RWPE1 (cell line): ENCODE measurements around the gene KCNB1.

ENCODE experiments used
- CTCF ChIA-PET: fragments of 350-600 bp; sonication (Branson Sonifier 250); formaldehyde crosslinking; extraction: SDS; loops from one replicate; lab custom pipeline; 2021; lab: Yijun Ruan, JAX
- POLR2A ChIA-PET: fragments of 400-600 bp; formaldehyde crosslinking; extraction: SDS; loops from one replicate; lab custom pipeline; 2020; ENCODE audit warnings: antibody characterized with exemption; ENCODE audit not compliant: low non-redundant PET; lab: Yijun Ruan, JAX
- DNase-seq: peaks from one replicate; pipeline ENCODE4 v3.0.0; 2012; ENCODE audit warnings: low spot score
- H3K27ac ChIP-seq: fragments of 450-650 bp; 2 replicates; pipeline ENCODE4 v1.5.1; 2017
- TF ChIP-seq, protein P1 (sequence below): fragments of 450-650 bp; conservative IDR thresholded peaks from 2 replicates; pipeline ENCODE4 v1.5.1; 2017; ENCODE audit warnings: low read depth, mild to moderate bottlenecking

Gene KCNB1

GRCh38 chr20:49343246-49343645 is 139.2 kb downstream of the KCNB1 start:
- POLR2A ChIA-PET: no interaction called here

DNA sequence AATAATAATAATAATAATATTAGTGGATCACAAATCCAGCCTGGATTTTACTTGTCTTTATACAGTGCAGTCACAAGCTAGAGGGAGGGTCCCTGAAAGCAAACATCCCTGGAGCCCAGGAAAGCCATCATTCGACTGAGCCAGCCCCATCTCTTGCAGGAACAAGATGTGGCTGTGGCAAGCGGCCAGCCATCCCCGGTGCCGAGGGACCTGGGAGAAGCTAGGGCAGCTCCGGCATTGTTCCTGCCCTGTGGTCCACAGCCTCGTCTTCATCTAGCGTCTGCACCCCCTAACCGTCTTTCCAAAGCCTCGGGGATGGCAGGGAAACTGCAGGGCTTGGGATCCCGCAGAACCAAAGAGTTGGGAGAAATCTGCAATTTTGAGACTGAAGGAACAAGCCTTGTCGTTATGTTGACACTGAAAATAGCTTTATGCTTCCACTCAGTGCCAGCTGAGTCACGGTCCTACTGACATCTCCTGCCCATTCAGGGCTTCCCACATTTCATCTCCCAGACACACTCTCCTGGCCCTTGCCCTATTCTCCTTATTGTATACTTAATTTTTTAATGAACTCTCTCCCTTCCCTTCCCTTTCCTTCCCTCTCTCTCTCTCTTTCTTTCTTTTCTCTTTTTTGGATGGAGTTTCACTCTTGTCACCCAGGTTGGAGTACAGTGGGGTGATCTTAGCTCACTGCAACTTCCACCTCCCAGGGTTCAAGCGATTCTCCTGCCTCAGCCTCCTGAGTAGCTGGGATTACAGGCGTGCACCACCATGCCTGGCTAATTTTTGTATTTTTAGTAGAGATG is 142.1 kb downstream of the KCNB1 start:
- H3K27ac ChIP-seq: peak overlapping the region; percentile 51
- POLR2A ChIA-PET: no interaction called here
- TF ChIP-seq, protein P1, sequence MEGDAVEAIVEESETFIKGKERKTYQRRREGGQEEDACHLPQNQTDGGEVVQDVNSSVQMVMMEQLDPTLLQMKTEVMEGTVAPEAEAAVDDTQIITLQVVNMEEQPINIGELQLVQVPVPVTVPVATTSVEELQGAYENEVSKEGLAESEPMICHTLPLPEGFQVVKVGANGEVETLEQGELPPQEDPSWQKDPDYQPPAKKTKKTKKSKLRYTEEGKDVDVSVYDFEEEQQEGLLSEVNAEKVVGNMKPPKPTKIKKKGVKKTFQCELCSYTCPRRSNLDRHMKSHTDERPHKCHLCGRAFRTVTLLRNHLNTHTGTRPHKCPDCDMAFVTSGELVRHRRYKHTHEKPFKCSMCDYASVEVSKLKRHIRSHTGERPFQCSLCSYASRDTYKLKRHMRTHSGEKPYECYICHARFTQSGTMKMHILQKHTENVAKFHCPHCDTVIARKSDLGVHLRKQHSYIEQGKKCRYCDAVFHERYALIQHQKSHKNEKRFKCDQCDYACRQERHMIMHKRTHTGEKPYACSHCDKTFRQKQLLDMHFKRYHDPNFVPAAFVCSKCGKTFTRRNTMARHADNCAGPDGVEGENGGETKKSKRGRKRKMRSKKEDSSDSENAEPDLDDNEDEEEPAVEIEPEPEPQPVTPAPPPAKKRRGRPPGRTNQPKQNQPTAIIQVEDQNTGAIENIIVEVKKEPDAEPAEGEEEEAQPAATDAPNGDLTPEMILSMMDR: no peak
- CTCF ChIA-PET: interaction anchor here (0.6 to 8.3 kb wide), 5 partner anchors 106 to 620 kb away, joined by 3 to 120 read pairs (median 4); no protein-coding TSS in a partner anchor
- no peak for DNase-seq

More at GRCh38 chr20:49343246-49343645, 139.2 kb downstream of the KCNB1 start:
- CTCF ChIA-PET: interaction anchor here (4.0 kb wide), 1 partner anchor 141 kb away, joined by 37 read pairs; no protein-coding TSS in a partner anchor
- H3K27ac ChIP-seq: peak overlapping the region; percentile 97
- peak; percentile 72 for DNase-seq
- TF ChIP-seq, protein P1: no peak

- no peak overlapping the region for H3K27ac ChIP-seq
- TF ChIP-seq, protein P1: no peak
- POLR2A ChIA-PET: no interaction called here
- DNase-seq: no peak
- CTCF ChIA-PET: interaction anchor here (0.7 to 8.3 kb wide), 4 partner anchors 58 to 194 kb away, joined by 3 to 120 read pairs (median 5); no protein-coding TSS in a partner anchor
Observed at GRCh38 chr20:49339123-49339522, 143.3 kb downstream of the KCNB1 start.

GRCh38 chr20:49338061-49338460 is 144.4 kb downstream of the KCNB1 start:
- TF ChIP-seq, protein P1: no peak
- DNase-seq: no peak
- H3K27ac ChIP-seq: no peak overlapping the region
- POLR2A ChIA-PET: no interaction called here
- CTCF ChIA-PET: interaction anchor here (1.5 to 8.3 kb wide), 2 partner anchors 147 to 196 kb away, joined by 3 to 120 read pairs; no protein-coding TSS in a partner anchor

DNA sequence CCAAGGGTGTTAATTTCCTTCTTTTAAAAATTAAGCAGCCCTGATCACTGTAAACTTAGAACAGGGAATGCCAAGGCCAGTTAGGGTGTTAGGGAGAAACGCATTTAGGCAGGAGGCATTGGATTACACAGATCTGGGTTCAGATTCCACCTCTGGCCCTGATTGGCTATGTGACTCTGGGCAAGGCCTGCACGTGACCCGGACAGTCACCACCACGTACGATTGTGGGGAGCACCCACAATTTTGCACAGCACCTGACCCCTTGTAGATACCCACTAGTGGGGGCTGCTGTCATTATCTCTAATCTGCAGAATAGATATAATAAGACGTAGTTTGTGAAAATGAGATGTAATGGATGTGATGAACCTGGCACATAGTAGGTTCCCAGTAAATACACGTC is 145.1 kb downstream of the KCNB1 start:
- DNase-seq: no peak
- TF ChIP-seq, protein P1: no peak
- POLR2A ChIA-PET: no interaction called here
- H3K27ac ChIP-seq: no peak overlapping the region
- CTCF ChIA-PET: interaction anchor here (8.3 kb wide), 1 partner anchor 147 kb away, joined by 120 read pairs; no protein-coding TSS in a partner anchor

DNA sequence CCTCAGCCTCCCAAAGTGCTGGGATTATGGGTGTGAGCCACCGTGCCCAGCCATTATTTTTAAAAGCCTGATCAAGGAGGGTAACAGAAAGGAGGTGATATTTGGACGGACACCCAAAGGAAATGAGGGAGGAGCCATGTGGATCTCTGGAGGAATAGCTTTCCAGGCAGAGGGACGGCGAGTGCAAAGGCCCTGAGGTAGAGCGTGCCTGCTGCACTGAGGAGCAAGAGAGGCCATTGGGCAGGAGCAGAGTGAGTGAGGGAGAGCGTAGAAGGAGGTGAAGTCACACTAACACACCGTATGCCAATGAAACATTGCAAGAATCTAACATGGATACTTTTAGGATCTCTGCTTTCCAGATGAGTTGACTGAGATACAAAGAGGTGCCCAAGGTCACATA is 145.7 kb downstream of the KCNB1 start:
- POLR2A ChIA-PET: interaction anchor here (0.6 kb wide), 1 partner anchor 222 kb away, joined by 5 read pairs; no protein-coding TSS in a partner anchor
- TF ChIP-seq, protein P1: no peak
- no peak overlapping the region for H3K27ac ChIP-seq
- CTCF ChIA-PET: interaction anchor here (0.6 to 8.3 kb wide), 4 partner anchors 129 to 175 kb away, joined by 4 to 120 read pairs (median 26); no protein-coding TSS in a partner anchor
- DNase-seq: no peak
